Stimulated activated CD8-positive, alpha-beta memory T cell treated with anti-CD3 and anti-CD28 coated beads, Interleukin-4, amount 100 ng/mL, for 48 hours (primary cell): ENCODE measurements around the gene CIB2.
A peak's percentile ranks its signal among the peaks of the same experiment; 100 is the strongest.

ENCODE experiments used
- DNase-seq: peaks from one replicate; pipeline ENCODE4 v3.0.0-alpha.2; 2020

The CIB2 gene

GRCh38 chr15:78064544-78064943 is 66.7 kb downstream of the CIB2 start:
- DNase-seq, result no peak

- no peak for DNase-seq
Measured at GRCh38 chr15:78063970-78064385, 67.3 kb downstream of the CIB2 start.

DNA sequence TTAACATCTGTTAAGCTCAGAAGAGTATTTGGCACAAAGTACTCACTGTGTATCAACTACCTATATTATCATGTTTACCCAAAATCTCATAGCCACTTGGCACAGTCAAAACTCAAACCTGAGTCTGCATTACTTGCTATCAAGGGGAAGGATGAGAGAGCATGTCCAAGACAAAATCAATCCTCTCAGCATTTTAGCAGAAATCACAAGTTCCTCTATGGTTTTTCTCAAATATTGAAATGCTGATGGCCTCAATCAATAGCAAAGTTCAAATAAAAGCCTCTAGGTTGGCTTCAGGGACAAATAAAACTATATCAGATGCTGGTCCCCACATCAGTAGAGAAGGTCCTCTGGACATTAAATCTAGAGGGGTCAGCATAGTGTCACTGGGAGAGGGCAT is 68.0 kb downstream of the CIB2 start:
- no peak for DNase-seq

GRCh38 chr15:78061963-78062427 is 69.2 kb downstream of the CIB2 start:
- no peak for DNase-seq

DNA sequence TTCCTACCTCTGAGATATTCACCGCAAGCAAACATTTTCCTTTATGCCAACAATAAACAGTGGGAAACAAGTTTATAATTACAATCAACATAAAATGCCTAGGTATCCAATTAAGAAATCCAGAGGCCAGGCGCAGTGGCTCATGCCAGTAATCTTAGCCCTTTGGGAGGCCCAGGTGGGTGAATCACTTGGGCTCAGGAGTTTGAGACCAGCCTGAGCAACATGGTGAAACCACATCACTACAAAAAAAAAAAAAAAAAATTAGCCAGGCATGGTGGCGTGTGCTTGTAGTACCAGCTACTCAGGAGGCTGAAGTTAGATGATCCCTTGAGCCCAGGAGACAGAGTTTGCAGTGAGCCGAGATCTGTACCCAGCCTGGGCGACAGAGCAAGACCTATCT is 71.0 kb downstream of the CIB2 start:
- DNase-seq, result no peak

GRCh38 chr15:78059110-78059839 is 72.0 kb downstream of the CIB2 start:
- no peak for DNase-seq

DNA sequence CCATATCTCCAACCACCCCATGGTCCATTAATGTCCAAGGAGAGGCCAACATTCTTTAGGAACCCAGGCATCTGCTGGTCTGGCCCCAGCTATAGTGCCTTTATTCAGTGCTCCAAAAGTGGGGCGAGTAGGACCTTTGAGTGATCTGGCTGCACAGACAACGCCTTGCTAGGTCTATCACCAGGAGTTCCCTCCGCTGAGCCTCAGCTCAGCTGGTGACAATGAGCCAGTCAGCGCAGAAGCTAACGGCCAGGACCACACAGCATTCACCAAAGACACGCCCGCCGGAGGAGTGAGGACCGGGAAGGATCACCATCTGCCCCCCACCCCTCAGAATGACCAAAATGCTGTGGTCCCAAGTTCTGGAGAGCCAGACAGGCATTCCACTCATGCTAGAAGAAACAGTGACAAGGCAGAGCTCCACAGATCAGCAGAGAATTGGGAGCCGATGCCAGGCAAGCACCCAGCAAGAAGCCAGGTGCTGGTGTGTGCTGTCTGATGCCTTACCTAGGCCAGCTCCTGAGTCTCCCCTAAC is 72.8 kb downstream of the CIB2 start:
- DNase-seq, result no peak

GRCh38 chr15:78057803-78058202 is 73.4 kb downstream of the CIB2 start:
- DNase-seq, result no peak

DNA sequence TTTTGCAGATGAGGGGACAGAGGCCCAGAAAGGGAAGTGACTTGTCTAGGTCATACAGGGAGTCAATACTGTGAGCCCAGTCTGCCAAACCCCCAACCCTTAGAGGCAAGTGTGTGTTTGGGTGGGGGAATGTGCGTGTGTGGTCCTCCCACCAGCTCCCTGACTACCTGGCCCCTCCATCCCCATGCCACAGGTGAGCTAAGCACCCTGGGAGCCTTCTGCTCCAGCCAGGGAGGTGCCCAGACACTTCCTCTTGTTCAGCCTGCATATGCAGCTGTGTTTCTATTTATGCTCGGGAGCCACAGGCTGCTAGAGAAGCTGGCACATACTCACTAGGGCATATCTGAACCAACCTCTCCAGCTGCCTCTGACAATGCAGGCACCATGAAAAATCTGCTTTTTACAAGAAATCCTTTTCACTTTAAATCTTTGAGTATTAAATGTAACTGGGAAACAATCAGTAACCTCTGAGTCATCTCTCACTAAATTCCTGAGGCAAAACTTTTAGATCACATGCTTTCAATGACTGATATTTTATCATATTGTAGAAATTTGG is 74.5 kb downstream of the CIB2 start:
- DNase-seq, result no peak

DNA sequence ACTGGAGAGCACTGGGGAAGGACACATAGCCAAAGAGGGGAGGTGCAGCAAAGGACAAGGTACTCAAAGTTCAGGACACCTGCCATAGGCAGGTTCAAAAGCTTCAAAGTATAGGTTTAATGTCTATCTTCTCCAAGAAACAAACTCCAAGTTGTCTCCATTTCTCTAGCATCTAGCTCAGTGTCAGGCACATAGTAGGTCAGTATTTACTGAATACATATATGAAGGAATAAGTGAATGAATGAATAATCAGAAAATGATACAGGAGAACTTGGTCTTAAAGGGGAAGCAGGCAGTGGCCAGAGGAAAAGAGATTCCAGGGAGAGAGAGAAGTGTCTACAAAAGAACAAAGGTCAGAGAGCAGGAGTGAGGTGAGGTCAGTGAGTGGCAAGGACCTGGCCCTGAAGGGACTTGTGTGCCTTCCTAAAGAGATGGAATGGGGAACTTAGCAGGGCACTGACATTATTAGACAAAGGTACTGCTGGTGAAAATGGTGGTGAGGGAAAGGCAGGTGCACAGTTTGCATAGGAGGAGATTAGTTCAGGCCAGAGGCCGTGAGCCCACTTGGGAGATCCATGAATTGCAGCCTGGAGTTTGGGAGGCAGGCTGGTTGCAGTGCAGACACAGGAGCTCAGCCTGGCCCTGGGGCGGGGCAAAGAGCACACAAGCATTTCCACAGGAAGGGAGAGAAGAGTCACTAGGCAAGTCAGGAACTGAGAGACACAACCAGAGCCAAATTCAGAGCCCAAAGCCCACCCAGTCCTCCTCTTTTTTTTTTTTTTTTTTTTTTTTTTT is 75.1 kb downstream of the CIB2 start:
- DNase-seq, result no peak

DNA sequence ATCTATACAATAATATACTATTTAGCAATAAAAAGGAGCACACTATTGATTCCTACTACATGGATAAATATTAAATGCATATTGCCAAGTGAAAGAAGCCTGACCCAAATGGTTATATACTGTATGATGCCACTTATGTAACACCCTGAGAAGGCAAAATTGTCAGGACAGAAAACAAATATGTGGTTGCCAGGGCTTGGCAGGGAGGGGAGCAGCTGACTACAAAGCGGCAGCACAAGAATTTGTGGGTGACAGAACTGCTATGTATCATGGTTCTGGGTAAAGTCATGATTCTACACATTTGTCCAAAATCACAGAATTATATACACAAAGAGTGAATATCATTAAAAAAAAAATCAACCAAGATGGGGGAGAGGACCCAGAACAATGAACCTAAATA is 76.3 kb downstream of the CIB2 start:
- peak; percentile 24 for DNase-seq
